ENCODE results near the gene MAP2K7. TPM values are rescaled to one million over a fixed set of nuclear protein-coding genes. Genes with fewer than 3 reads are reported as not detected.
A peak's percentile ranks its signal among the peaks of the same experiment; 100 is the strongest.
"Not testable (repeated sequence)": the region's sequence is repeated elsewhere in the genome, so short reads cannot be mapped to it uniquely, and the experiment has no call there.

MAP2K7 gene
- total RNA-seq, 1 experiment from 2014 or later: 8.3 TPM

DNA sequence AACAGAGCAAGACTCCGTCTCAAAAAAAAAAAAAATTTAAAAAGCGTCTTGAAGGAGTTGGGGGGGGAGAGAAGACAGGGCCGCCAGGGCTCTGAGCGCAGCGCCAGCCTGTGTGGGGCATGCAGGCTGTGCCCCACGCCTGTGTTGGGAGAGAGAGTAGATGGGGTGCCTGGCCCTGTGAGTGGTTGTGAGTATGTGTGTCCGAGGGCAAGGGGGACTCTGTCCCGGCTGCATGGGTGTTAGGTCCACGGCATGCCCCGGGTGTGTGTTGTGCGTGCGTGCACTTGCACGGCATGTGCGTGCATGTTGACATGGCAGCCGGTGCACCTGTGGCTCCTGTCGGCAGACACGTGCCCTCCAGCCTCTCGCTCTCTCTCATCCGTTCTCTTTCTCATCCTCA lies 3.4 kb downstream of the MAP2K7 start:
- DNase-seq (ENCODE audit: low read depth): no peak

- no peak for DNase-seq (ENCODE audit: low read depth)
These were observed 3.9 kb downstream of the MAP2K7 start for GRCh38 chr19:7907544-7907943.

DNA sequence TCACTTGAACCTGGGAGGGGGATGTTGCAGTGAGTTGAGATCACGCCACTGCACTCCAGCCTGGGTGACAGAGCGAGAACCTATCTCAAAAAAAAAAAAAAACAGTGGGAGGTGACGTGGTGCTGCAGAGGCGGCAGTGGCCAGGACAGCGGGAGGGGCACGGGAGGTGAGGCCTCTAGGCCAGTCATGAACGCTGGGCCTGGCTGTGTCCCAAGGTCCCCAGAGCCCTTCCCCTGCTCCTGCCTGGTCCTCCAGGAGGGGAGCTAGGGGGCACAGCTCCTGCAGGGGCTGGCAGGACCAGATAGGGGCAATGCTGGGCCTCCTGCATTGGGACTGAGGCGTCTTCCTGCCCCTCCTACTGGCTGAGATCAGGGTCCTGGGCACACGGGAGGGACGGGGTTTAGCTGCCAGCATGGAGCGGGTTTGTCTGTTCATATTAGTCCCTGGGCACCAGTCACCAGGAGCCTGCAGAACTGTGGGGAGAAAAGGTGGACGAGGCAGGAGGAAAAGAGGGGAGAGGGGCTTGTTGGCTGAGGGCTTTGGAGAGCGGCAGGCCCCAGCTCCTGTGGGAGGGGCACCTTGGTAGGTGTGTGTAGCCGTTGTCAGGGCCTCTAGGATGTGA lies 4.5 kb downstream of the MAP2K7 start:
- DNase-seq (ENCODE audit: low read depth): no peak

DNA sequence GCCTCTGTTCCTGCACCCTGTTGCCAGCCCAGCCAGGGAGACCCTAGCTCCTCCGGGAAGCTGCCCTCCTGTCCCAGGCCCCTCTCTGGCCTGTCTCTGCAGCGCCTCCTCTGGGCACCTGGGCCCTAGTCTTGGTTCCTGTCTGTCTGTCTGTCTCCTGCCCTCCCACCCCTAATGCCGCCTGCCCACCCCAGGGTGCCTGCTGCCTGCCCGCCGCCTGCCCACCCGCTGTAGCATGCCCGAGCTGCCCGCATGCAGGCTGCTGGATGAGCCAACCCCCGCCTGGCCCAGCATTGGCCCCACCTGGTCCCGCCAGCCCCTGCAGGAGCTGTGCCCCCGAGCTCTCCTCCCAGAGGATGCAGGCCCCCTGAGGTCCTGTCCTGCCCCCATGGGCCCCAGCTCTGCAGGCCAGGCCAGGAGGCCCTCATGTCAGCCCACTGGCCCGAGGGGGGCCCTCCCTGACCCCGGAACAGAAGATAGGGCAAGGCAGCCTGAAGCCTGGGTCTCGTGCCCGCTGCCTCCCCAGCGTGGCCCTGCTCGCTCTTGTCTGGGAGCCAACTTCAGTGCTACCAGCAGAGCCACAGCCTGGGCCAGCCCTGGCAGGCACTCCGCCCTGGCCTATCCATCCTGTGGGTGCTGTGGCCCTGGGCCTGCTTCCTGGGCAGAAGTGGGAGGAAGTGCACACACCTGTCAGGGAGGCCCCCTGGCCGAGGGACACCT lies 5.2 kb downstream of the MAP2K7 start:
- DNase-seq (ENCODE audit: low read depth): no peak

DNA sequence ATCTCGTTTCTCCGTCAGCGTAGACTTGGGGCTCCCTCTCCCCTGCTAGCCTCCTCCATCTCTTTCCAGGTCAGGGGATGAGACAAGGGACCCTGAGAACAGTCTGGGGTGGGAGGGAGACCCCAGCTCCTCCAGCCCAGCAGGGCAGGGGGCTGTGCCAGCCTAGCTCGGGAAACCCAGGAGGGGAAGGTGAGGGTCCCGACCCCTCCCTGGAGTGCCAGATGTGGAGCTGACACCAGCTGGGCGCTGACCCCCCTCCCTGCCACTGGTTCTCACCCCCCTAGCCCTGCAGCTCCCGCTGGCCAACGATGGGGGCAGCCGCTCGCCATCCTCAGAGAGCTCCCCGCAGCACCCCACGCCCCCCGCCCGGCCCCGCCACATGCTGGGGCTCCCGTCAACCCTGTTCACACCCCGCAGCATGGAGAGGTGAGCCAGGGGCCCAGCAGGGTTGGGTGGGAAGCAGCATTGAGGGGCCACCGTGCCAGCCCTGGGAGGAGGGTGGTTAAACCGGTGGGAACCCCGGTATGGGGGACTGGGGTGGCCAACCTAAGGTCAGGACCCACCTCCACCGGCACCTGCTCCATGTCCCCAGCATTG lies 5.9 kb downstream of the MAP2K7 start:
- no peak for DNase-seq (ENCODE audit: low read depth)

DNA sequence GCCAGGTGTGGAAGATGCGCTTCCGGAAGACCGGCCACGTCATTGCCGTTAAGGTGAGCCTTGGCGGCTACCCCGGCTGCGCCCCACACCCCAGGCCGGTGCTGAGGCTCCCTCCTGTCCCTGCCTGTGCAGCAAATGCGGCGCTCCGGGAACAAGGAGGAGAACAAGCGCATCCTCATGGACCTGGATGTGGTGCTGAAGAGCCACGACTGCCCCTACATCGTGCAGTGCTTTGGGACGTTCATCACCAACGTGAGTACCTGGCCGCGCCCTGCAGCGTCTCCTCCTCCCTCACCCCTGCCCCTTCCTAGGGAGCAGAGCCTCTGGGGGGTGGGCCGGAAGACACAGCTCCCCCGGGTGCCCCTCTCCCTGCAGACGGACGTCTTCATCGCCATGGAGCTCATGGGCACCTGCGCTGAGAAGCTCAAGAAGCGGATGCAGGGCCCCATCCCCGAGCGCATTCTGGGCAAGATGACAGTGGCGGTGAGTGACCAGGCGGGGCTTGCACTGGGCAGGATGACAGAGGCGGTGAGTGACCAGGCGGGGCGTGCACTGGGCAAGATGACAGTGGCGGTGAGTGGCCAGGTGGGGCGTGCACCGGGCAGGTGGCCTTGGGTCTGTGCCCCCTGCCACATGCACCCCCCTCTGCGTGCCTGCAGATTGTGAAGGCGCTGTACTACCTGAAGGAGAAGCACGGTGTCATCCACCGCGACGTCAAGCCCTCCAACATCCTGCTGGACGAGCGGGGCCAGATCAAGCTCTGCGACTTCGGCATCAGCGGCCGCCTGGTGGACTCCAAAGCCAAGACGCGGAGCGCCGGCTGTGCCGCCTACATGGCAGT lies 6.9 kb downstream of the MAP2K7 start:
- no peak for DNase-seq (ENCODE audit: low read depth)

- DNase-seq (ENCODE audit: low read depth): no peak
These were observed 7.9 kb downstream of the MAP2K7 start for GRCh38 chr19:7911508-7912143.

GRCh38 chr19:7912144-7912696 lies 8.5 kb downstream of the MAP2K7 start:
- DNase-seq (ENCODE audit: low read depth): no peak

DNA sequence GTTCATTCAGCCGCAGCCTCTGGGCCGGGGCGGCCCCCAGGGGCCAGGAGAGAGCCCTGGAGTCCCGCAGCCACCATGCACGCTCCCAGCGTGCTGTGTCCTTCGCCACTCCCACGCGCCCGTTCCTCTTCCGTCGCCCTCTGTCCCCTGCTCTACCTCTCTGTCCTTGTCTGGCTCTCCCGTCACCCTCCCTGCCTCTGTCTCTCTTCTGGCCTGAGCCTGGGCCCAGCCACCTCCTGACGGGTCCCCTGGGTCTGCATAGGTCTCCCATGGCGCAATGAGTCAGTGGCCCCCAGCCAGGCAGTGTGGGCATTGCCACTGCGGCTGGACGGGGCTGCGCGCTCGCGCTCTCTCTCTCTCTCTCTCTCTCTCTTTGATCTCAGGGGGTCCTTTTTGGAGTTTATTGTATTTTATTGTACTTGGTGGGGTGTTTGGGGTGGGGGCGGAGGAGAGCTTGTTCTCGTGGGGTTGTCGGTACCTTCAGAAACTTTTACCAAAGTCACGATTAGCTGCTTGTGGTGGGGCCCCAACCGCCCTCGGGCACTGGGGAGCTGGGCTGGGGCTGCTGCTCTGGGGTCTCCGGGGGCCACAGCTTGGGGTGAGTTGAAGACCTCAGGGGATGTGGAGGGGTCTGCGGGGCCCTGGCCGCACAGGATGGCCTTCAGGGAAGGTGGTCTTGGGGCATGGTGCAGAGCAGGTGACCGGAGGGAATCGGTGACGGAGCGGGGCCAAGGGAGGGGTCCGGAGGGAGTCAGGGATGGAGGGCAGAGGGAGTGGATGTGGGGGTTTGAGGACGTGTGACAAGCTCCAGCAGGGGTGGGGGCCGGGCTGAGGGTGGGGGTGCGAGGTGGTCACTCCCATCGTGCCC lies 9.3 kb downstream of the MAP2K7 start:
- DNase-seq (ENCODE audit: low read depth): no peak

- no peak for DNase-seq (ENCODE audit: low read depth)
These were observed 10.0 kb downstream of the MAP2K7 start for GRCh38 chr19:7913652-7914051.

DNA sequence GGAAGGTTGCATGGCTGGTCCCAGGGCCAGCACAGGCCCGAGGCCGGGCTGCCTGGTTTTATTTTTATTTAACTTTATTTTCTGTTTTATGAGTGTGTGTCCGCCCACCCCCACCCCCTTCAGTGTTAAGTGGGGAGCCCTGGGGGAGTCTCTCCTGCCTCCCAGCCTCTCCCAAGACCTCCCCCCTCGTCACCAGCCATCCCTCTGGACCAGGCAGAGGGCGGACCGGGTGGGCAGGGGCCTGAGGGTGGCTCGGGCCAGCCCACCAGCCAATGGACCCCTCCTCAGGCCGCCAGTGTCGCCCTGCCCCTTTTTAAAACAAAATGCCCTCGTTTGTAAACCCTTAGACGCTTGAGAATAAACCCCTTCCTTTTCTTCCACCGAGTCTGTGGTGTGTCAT lies 10.4 kb downstream of the MAP2K7 start:
- no peak for DNase-seq (ENCODE audit: low read depth)

DNA sequence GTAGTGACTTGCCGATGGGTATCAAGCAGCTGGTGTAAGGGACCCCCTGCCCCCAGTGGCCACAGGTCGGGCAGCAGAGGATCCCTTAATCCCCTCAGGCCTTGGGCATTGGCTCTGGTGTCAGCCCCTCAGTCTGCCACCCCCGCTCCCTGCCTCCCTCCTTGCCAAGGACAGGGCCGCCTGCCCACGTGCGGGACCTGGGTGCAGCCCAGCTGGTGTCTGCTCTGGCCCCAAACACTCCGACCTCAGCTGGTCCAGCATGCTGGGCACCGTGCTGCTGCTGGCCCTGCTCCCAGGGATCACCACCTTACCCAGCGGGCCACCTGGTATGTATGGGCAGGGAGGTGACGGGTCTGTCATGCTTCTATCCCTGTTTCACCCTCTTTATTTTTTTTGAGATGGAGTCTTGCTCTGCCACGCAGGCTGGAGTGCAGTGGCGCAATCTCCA lies 10.9 kb downstream of the MAP2K7 start, which contains the start of gene TGFBR3L:
Gene TGFBR3L, plus strand, starts transcription at position 233 of the 448 bp plus-strand sequence.
- no peak for DNase-seq (ENCODE audit: low read depth)

- no peak for DNase-seq (ENCODE audit: low read depth)
These were observed 11.8 kb downstream of the MAP2K7 start for GRCh38 chr19:7915250-7916102.

GRCh38 chr19:7916103-7916954 lies 12.7 kb downstream of the MAP2K7 start:
- DNase-seq (ENCODE audit: low read depth): no peak

DNA sequence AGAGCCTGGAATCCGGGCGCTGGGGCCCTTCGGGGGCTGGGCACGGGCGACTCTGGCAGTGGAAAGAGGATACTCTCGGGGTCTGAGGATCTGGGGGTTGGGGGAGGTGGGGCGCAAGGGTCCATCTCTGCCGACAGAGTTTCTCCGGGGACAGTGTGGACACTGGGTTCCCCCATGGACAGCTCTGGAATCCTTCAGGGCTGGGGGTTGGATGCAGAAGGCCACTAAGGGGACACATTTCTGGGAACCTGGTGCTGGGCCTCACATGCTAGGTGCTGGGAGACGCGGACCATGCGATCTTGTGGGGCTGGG lies 13.2 kb downstream of the MAP2K7 start:
- no peak for DNase-seq (ENCODE audit: low read depth)

- peak; percentile 58 for DNase-seq (ENCODE audit: low read depth)
These were observed 13.8 kb downstream of the MAP2K7 start for GRCh38 chr19:7917267-7918061.

DNA sequence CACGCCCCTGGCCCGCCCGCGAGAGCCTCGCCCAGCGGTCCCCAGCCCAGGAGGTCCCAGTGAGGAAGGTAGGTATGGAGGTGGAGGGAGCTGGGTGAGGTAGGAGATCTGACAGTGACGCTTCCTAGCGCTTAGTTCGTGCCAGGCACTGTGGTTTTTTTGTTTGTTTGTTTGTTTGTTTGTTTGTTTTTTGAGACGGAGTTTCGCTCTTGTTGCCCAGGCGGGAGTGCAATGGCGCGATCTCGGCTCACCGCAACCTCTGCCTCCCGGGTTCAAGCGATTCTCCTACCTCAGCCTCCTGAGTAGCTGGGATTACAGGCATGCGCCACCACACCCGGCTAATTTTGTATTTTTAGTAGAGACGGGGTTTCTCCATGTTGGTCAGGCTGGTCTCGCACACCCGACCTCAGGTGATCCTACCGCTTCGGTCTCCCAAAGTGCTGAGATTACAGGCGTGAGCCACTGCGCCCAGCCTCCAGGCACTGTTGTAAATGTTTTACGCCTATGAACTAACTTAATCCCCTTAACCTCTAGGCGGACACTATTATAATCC lies 14.5 kb downstream of the MAP2K7 start:
- DNase-seq (ENCODE audit: low read depth): not testable (repeated sequence)
